ENCODE results near the gene PLS3.

DNA sequence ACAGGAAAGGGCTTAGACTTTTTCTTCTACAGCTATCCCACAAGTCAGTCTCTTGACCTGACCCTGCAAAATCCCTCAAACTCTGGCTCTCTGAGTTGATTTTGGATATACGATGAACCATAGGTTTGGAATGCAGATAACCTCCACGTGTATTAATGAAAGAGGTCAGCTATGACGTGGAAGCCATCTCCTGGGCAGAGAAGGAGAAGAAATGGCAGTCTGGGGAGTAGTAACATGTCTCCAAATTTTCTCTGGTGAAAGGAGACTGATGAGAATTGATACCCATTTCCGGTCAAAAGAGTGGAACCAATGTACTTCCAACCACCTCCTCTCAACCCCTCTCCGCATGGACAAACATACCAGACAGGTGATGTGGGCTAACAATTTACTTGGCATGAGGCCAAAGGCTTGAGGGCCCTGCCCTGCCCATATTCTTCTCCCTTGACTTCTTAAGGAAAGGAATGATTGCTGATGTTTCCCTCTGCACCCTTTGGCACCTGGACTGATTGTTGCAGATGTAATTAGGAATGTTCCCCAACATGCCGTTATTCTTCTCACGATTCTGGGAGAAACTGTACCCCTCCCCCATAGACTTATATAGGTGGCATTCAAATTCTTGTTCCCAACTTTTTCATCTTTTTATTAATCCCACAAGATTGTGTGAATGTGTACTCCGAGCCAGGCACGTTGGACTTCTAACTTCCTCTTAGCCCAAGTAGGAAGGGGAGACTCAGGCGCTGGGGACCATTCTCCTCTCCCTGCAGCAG lies 580 bp upstream of the PLS3 start:
- TF ChIP-seq, protein P1, sequence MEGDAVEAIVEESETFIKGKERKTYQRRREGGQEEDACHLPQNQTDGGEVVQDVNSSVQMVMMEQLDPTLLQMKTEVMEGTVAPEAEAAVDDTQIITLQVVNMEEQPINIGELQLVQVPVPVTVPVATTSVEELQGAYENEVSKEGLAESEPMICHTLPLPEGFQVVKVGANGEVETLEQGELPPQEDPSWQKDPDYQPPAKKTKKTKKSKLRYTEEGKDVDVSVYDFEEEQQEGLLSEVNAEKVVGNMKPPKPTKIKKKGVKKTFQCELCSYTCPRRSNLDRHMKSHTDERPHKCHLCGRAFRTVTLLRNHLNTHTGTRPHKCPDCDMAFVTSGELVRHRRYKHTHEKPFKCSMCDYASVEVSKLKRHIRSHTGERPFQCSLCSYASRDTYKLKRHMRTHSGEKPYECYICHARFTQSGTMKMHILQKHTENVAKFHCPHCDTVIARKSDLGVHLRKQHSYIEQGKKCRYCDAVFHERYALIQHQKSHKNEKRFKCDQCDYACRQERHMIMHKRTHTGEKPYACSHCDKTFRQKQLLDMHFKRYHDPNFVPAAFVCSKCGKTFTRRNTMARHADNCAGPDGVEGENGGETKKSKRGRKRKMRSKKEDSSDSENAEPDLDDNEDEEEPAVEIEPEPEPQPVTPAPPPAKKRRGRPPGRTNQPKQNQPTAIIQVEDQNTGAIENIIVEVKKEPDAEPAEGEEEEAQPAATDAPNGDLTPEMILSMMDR (IDR thresholded peaks at IDR 0.05; ENCODE audit: extremely low read depth in 1 of 2, insufficient read depth in 1 of 2, low read depth in 1 of 2, low read length in 2 of 2), result no peak
- TF ChIP-seq POLR2A (IDR thresholded peaks at IDR 0.05; ENCODE audit: low read depth, low read length) (no peak), GATA2 (IDR thresholded peaks at IDR 0.05; ENCODE audit: insufficient read depth, insufficient read length, low read depth, low read length) (peak; percentile 70), JUN (IDR thresholded peaks at IDR 0.05; ENCODE audit: borderline replicate concordance, insufficient read depth, insufficient read length, low read depth) (peak; percentile 54), EZH2 (IDR thresholded peaks at IDR 0.05; ENCODE audit: borderline replicate concordance, low read depth, low read length, severe bottlenecking) (no peak)
